Stomach (tissue), 4 donors: ENCODE data around the gene IGSF21.

Source experiments
- CTCF ChIP-seq, 7 experiments: fragments of 450-650 bp in 4 of 7; fragments of 200-600 bp in 3 of 7; sonication (generic) in 3 of 7; IDR thresholded peaks; one replicate each; pipeline ENCODE4 v1.5.1; 2016 to 2019; ENCODE audit warnings: antibody characterized with exemption in 7 of 7, control low read depth in 2 of 7, mild to moderate bottlenecking in 1 of 7
- POLR2AphosphoS5 ChIP-seq, 3 donors: sonication (generic); formaldehyde crosslinking; IDR thresholded peaks; one replicate each; pipeline ENCODE4 v1.6.1; 2016; ENCODE audit warnings: antibody characterized with exemption in 3 of 3

GRCh38 chr1:18324246-18324645 lies 216.6 kb downstream of the IGSF21 start:
- no peak for TF ChIP-seq POLR2AphosphoS5 (IDR thresholded peaks at IDR 0.05)
- TF ChIP-seq CTCF (IDR thresholded peaks at IDR 0.05) = no peak
